ENCODE results near the gene DHX34.
A peak's percentile ranks its signal among the peaks of the same experiment; 100 is the strongest.

DNA sequence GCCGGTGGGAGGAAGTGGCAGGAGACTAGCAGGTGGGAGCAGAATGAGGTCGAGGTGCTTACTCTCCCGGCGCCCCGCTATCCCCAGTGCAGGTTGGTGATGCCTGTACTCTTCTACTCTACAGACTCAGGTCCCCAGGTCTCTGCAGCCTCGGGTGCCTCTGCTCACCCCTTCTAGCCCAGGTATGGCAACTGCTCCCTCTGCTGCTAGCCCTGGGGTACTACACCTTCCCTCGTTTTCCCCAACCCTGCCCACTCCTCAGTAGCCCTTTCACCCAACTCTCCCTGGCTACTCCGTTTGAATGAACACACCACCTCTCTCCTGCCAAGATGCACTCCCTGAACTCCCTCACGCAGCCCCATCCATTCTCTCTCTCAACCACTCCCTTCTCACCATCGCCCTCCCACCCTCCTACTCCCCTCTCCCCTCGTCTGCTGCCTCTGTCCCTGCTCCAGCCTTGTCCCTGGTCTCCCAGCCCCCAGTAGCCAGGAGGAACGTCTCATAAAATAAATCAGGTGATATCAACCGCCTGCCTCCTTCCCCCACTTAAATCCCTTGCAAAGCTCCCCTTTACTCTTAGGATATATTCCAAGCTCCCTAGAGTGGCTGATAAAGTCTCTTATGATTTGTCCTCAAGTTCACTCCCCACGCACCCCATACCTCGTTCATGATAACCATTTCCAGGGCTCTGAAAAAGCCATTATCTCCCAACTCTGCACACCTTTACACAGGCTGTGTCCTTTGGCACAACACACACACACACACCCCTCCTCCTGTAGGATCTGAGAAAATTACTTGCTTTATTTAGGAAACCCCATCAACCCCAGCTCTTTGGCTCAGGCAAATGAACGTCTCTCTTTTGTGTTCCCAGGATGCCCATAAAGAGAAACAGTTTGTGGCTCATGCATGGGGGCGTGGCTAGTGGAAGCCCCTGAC lies 78.4 kb downstream of the DHX34 start:
- TF ChIP-seq EP300 (IDR thresholded peaks at IDR 0.05) (no peak), POLR2A (IDR thresholded peaks at IDR 0.05) (no peak), POLR2AphosphoS5 (IDR thresholded peaks at IDR 0.05) (no peak)
- TF ChIP-seq, protein P1, sequence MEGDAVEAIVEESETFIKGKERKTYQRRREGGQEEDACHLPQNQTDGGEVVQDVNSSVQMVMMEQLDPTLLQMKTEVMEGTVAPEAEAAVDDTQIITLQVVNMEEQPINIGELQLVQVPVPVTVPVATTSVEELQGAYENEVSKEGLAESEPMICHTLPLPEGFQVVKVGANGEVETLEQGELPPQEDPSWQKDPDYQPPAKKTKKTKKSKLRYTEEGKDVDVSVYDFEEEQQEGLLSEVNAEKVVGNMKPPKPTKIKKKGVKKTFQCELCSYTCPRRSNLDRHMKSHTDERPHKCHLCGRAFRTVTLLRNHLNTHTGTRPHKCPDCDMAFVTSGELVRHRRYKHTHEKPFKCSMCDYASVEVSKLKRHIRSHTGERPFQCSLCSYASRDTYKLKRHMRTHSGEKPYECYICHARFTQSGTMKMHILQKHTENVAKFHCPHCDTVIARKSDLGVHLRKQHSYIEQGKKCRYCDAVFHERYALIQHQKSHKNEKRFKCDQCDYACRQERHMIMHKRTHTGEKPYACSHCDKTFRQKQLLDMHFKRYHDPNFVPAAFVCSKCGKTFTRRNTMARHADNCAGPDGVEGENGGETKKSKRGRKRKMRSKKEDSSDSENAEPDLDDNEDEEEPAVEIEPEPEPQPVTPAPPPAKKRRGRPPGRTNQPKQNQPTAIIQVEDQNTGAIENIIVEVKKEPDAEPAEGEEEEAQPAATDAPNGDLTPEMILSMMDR (IDR thresholded peaks at IDR 0.05), result peak; percentile 68 to 84 (median 78)

Measured in sigmoid colon (tissue), 4 donors.